GM21360 (cell line): ENCODE results near the gene GIGYF2.

ENCODE experiments used
- ATAC-seq: cut with Tn5 transposase; IDR thresholded peaks from one replicate; pipeline ENCODE4 v1.9.1; 2021; ENCODE audit warnings: mild to moderate bottlenecking, moderate library complexity; ENCODE audit not compliant: unreplicated experiment

GIGYF2 gene

DNA sequence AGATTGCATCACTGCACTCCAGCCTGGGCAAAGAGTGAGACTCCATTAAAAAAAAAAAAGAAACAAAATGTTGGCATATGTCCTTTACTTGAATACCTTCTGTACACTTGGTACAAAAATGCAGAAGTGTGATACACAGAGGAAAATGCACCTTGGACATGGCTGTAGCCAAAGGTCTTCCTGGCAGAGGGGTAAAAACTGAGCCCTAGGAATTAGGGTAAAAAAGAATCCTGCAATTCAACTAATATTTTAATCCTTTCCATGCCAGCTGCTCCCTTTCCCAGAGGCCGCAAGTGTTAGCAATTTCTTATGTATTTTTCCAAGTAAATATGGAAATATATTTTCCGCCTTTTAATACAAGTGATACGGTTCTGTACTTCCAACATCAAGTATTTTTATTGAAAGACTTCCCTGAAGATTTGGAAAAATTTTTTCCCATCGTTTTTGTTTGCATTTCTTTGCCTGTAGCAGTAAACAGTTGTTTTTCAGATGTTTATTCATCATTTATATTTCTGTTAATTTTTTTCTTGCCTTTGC, 53.1 kb downstream of the GIGYF2 start:
- no peak for ATAC-seq

DNA sequence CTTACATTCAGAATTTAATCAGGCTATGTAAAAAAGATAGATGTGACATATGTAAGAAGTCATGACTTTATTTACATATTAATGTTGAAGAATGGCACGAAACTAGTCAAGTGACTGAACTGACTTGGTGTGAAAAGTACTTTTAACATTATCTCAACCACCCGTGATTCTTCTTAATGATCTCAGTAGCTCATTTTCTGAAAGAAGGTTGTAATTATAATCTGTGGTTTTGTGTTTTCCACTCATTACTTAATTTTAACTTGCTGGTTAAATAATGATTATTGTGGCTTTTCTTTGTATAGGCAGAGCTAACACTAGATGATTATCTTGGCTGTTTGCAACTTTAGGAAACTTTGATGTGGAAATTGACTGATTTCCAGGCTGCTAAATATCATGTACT, 60.8 kb downstream of the GIGYF2 start:
- ATAC-seq = no peak

DNA sequence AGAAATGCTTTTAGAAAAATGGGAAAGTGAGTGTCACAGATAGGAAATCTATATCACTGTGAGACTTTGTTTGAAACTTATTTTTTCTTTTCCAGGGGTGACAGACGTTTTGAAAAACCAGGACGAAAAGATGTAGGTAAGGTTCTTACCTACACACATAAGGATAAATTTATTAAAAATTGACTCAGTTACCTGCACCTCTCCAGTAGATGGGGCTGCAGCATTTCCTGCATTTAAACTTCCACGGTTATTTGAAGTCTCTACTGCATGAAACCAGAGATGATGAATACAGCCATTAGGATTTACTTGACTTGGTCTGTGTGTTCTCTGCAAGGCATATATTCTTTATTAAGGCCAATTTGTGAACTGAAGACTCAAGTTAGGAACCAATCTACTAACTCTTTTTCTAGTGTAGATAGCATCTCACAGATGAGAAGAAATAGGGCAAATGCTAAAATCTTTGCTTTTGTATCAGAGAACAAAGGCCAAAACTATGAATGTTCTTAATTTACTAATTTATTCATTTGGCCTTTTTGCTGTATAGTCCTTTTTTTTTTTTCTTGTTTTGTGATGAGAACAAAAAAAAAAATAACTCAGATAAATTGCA, 64.3 kb downstream of the GIGYF2 start:
- no peak for ATAC-seq

DNA sequence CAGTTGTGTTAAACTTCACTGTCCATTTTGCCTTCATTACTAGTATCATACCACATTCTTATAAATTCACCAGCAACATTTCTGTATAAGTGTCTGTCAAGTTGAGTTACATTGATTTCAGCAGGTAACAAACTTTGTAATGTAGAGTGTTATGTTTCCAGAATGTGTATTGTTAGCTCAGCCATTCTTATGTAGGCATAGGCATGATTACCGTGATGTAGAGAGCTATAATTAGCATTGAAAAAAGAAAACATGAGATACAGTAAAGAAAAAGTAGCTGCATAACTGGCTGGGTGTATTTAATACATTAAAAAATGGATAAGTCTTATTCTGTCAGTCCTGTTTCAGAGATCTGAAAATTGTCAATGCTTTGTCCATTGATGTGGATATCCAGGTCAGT, 70.7 kb downstream of the GIGYF2 start:
- no peak for ATAC-seq

DNA sequence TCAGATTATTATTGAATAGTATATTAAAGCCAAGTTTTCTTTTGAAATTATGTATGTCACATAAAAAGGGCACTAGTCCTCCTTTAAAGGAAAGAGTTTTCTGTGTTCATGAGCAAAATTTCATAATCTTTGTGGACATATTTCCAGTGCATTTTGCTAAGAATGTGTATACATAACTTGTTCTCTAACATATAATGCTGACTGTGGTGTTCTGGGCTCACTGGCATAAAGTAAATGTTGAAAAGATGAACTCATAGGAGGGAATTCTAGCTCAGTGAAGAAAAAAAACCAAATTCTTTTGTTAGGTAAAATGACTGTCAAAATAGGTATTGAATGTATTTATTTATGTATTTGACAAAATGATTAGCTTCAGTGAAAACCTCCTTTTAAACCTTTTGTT, 73.1 kb downstream of the GIGYF2 start:
- ATAC-seq = no peak

DNA sequence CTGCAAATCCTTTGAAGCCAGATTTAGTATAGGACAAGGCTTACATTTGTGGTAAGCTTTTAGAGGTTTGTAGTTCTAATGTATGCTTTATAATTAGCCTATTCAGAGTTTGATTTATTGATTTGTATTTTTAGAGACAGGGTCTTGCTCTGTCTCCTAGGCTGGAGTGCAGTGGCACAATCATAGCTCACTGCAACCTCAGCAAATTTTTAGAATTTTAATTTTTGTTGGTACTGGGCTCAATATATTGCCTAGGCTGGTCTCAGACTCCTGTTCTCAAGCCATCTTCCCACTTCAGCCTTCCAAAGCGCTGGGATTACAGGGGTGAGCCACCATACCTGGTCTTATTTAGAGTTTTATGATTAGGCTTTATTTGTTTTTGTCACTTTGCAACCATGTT, 74.7 kb downstream of the GIGYF2 start:
- no peak for ATAC-seq

DNA sequence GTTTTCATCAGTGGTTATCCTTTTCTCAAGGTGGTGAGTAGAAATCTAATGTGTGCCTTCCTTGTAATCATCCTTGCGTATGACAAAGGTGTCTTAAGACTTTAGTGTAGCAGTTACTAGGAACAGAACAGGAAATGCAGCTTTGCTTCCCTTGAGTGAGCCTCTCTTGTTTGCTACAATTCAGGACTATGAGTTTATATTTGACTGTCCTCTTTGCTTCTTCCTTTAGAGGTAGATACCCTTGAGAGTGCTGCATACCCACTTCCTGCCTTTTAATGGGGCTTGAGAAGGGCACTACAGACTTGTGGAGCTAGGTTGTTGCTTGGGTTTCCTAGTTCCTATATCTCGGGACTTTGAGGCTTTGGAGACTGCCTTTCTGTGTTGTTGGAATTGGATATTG, 75.4 kb downstream of the GIGYF2 start:
- peak; percentile 73 for ATAC-seq

DNA sequence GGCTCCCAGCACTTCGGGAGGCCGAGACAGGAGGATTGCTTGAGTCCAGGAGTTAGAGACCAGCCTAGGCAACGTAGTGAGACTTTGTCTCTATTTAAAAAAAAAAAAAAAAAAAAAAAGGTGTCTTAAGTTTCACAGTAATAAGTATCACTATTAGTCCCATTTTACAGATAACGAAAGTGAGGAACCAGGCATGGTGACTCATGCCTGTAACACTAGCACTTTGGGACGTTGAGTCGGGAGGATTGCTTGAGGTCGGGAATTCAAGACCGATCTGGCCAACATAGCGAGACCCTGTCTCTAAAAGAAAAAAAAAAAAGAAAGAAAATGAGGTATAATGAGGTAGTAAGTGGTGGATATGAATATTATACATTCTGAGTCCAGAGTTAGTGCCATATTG, 76.7 kb downstream of the GIGYF2 start:
- ATAC-seq = no peak

DNA sequence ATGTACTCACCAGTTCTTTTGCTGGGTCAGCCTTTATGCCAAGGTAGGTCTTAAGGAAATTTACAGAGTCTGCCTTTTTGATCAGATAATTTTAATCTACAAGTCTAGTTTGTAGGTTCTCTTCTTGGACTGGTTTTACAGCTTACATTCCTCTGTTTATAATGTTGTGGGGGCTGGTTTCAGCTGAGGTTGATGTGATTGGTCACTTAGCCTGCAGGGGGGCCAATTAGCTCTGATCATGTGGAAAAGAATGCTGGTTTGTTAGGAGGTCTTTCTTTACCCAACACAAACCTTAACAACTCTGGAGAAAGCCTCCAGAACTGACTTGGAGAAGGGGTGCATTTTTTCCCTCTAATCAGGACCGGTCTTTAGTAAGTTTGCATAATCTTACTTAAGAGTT, 79.3 kb downstream of the GIGYF2 start, which contains the start of gene KCNJ13:
KCNJ13 (minus strand) TSS at position 131 of the 400 bp plus-strand sequence. CDS start 5,203 bp downstream, outside the sequence.
- no peak for ATAC-seq

DNA sequence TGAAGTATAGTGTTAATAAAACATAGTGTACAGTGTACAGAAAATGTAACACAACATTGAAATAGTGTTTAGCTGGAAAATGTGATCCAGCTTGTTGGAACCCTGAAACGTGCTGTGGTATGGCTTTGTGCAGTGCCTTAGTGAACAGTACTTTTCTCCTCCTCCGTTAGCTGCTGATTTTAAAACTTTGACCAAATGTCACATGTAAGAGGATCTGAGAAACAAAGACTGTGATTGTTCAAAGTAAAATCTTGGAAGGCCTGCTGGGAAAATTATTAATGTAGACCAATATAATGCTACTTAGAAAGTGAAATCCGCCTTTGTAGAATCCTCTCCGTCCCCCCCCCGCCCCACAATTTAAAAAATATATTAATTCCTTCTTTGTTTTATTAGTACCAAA, 80.1 kb downstream of the GIGYF2 start:
- ATAC-seq = no peak

DNA sequence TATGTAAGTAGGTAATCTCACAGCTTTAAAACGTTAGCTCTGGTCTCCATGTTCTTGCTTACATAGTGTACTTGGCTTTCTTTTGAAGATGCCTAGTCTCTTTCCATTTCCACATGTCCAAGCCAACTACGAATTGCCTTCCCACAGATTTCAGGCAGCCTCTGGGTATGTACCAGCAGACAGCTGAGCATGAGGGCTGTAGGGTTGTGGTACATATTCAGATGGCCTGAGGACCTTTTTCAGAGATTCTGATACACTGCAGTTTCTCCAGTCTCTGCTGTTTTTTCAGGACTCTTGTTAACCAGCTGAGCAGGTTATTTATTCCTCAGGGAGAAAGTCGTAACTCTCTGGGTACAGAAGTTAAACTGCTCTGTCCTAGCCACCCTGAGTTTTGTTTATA, 82.3 kb downstream of the GIGYF2 start:
- no peak for ATAC-seq

DNA sequence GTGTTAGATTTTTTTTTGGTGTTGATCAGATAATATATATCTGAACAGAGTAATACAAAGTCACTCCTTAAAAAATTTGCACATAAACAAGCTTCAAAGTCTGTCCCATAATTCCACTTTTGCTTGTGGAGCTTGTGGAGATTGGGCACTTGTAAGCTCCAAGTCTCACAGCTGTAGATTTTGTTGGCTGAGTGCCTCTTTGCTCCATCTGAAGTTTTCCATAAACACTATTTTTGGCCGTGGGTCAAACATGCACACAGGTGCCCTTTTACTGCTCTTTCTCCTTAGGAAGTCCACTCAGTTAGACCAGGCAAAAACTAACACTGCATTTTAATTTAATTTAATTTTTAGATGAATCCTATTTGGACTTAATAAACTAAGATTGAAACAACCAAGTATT, 82.8 kb downstream of the GIGYF2 start:
- ATAC-seq = no peak

DNA sequence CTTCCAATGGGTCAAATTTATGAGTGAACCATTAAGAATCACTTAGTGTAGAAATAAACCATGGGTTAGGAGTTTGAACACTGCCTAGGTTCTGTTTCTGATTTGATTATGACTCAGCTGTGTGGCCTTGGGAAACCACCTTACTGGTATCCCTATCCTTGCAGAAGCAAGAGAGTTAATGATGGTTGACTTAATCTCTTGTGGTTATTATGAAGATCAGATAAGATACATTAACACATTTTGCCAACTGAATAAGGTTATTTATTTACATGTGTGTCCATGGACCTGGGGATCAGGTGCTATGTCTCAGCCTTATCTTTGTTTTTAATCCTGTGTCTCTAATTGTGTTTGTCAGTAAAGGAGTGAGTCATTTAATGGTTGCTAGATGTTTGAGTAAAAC, 84.6 kb downstream of the GIGYF2 start:
- ATAC-seq = no peak

DNA sequence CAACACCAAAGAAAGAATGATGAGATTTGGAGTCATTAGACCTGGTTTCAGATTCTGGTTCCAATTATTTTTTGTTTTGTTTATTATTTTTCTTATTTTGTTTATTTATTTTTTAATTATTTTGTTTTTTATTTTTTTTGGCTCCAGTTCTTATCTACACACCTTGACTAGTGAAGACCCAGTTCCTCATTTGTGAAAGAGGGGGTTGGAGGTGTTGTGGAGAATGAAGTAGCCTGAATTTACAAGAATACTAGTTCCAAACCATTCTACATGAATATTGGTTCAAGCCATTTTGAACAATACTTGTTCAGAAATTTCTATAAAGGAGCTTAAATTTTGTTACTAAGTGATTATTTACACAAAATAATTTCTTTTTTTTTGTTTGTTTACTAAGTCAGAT, 86.1 kb downstream of the GIGYF2 start:
- no peak for ATAC-seq

DNA sequence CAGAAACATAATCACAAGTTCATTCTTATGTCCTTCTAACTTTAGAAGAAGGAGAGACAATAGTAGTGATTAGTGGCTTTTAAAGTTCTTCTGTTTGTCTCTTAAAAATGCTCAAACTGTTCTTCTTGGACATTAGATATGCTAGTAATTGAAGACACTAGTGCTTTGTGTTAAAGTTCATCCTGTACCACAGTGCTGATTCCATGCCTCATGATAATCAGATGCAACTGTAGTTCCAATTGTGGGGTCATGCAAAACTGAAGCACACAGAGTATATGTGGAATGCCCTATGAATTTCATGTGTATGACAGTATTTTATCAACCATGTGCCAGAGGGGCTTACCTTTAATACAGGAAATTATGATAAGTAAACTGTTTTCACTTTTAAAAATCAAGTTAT, 90.7 kb downstream of the GIGYF2 start:
- ATAC-seq = no peak

DNA sequence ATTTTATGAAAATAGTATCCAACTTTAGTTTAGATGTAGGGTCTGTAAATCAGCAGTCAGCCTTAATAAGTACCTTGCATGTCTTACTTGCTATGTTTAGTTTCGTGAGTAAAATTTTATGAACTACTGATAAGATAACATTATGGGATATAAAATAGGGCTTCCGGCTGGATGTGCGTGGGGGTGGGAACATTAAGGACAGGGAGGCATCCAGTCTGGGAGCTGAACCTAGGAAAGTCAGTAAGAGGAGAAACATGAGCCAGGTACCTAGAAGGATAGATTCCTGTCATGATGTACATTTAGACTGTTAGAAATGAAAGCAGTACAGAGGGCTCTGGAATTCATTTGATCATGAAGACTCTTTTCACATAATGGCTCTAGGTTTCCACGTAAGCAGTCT, 92.0 kb downstream of the GIGYF2 start:
- ATAC-seq = no peak

DNA sequence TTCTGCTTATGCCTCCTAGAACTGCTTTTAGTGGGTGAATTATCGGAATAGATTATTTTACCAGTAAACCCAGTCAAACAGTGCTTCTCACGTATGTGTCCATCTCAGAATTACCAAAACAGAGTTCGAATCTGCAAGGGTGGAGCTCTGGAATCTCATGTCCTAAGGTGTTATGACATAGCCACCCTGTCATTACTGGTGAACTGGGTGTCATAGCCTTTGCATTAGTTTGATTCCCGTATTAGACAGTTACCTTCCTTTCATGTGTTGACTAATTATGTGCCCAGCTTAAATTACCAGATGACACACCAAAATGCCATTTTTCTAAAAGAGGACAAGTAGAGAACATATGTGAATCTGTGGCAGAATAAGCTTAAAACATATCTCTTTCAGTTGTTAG, 94.4 kb downstream of the GIGYF2 start:
- ATAC-seq = no peak

DNA sequence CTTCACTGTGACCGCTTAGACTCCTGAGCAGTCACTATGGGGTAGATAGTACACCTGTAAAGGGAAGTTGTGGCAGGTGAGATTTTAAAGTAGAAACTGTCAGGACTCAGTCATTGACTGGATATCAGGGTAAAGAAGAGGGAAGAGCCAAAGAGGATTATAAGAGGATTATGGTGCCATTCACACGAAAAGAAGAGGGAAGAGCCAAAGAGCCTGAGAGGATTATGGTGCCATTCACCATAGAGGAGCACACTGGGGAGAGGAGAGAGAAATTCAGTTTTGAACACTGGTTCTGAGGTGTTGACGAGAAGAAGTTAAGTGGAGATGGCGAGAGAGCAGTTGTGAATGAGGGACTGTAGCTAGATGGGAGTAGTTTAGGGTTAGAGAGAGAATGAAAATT, 96.1 kb downstream of the GIGYF2 start:
- ATAC-seq = no peak

DNA sequence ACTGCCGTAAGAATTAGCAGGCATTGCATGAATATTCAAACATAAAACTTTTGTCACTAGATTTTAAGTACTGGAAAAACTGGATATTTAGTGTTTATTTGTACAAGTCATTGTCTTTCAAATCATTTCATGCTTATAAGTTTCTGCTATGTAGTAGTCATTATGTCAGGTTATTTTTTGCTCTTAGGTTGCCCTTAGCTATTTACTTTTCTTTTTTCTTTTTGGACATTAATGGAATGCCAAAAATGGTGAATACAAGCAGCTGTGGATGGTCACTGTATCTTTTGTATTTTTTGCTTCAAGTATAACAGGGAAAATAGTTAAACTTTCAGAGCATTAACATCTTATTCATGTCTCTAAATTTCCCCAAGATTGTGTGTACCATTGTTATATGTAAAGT, 97.8 kb downstream of the GIGYF2 start:
- no peak for ATAC-seq

DNA sequence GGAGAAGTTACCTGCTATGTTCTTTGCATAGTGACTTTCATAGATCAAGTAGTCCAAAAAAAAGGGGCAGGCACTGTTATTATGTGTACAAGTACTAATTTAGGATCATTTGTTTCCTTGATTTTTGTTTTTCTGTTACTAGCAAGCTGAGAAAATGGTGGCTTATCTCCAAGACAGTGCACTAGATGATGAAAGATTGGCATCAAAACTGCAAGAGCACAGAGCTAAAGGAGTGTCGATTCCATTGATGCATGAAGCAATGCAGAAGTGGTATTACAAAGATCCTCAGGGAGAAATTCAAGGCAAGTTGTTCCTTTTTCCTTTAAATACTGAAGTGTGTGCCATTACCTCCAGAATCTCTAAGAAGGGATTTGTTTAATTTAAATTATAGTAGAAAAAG, 98.8 kb downstream of the GIGYF2 start:
- ATAC-seq = no peak

DNA sequence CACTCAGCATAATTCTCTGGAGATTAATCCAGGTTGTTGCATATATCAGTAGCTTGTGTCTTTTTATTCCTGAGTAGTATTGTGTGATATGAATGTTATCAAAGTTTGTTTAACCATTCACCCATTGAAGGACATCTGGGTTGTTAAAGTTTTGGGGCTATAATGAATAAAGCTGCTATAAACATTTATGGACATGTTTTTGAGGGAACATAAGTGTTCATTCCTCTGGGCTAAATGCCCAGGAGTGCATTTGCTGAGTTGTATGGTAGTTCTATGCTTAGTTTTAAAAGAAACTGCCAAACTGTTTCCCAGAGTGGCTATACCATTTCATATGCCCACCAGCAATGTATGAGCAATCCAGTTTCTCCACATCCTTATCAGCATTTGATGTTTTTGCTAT, 101.1 kb downstream of the GIGYF2 start:
- ATAC-seq = no peak

DNA sequence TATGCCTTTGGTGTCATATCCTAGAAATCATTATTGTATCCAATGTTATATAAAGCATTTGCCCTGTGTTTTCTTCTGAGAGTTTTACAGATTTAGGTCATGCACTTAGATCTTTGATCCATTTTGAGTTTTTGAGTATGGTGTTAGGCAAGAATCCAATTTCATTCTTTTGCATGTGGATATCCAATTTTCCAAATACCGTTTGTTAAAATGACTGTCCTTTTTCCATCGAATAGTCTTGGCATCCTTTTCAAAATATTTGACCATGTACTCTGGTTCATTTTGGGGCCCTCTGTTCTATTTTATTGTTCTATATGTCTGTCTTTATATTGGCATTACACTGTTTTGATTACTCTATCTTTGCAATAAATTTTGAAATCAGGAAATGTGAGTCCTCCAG, 103.0 kb downstream of the GIGYF2 start:
- no peak for ATAC-seq

DNA sequence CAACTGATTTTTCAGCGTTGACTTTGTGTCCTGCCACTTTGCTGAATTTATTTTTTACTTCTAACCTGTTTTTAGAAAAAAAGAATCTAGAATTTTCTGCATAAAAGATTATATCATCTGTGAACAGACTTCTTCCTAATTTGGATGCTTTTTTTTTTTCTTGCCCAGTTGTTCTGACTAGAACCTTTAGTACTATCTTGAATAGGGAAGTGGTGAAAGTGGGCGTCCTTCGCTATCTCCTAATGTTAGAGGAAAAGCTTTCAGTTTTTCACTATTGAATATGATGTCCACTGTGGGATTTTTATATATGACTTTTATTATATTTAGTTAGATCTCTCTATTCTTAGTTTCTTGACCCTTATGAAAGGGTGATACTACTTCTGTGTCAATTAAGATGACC, 105.0 kb downstream of the GIGYF2 start:
- ATAC-seq = no peak
